Ectodermal cell (in vitro differentiated cells): ENCODE results near the gene ERC2.

ENCODE experiments used
- H3K27ac ChIP-seq: 2 replicates; pipeline ENCODE4 v1.7.0; 2013; ENCODE audit warnings: mild to moderate bottlenecking, low read depth, low read length; ENCODE audit not compliant: insufficient read depth, poor library complexity, severe bottlenecking
- H3K27me3 ChIP-seq: 2 replicates; pipeline ENCODE4 v1.7.0; 2013; ENCODE audit warnings: mild to moderate bottlenecking, low read length; ENCODE audit not compliant: insufficient read depth, control insufficient read depth, poor library complexity, severe bottlenecking
- H3K36me3 ChIP-seq: one replicate; pipeline ENCODE4 v1.7.0; 2013; ENCODE audit warnings: low read length; ENCODE audit not compliant: control insufficient read depth, insufficient read depth
- H3K4me1 ChIP-seq: one replicate; pipeline ENCODE4 v1.7.0; 2013; ENCODE audit warnings: low read length; ENCODE audit not compliant: control insufficient read depth, insufficient read depth
- H3K4me3 ChIP-seq: 2 replicates; pipeline ENCODE4 v1.7.0; 2013; ENCODE audit warnings: low read depth, low read length, control low read depth; ENCODE audit not compliant: insufficient read depth
- H3K9me3 ChIP-seq: 2 replicates; pipeline ENCODE4 v1.7.0; 2013; ENCODE audit warnings: mild to moderate bottlenecking, low read length, moderate library complexity; ENCODE audit not compliant: control insufficient read depth
- WGBS, 2 experiments: methylation state at CpG; one replicate each; pipeline ENCODE4 v1.1.7; 2013; ENCODE audit warnings: missing lambda C conversion rate in 2 of 2; 5-methylcytosine and 5-hydroxymethylcytosine counted together

ERC2 gene

GRCh38 chr3:55692295-55692956 lies 775.8 kb downstream of the ERC2 start:
- 87 to 90% methylated on average over 1 of the region's 1 CpG for WGBS, 2 experiments
- no peak overlapping the region for H3K27ac ChIP-seq
- no peaks in the 10 kb centered on the region for H3K9me3 ChIP-seq
- peaks cover 14% of the 10 kb centered on the region for H3K4me1 ChIP-seq
- no peaks in the 10 kb centered on the region for H3K27me3 ChIP-seq
- H3K36me3 ChIP-seq, result no peaks in the 10 kb centered on the region
- H3K4me3 ChIP-seq, result no peak overlapping the region

- Histone ChIP-seq H3K27me3 (no peaks in the 10 kb centered on the region), H3K36me3 (no peaks in the 10 kb centered on the region), H3K4me1 (peaks cover 14% of the 10 kb centered on the region), H3K9me3 (no peaks in the 10 kb centered on the region), H3K4me3 (no peak overlapping the region), H3K27ac (no peak overlapping the region)
- 63 to 86% methylated on average over 1 to 3 of the region's 4 CpGs for WGBS, 2 experiments
These were observed 777.1 kb downstream of the ERC2 start for GRCh38 chr3:55691141-55691540.

GRCh38 chr3:55690726-55691125 lies 777.5 kb downstream of the ERC2 start:
- 0% methylated on average over 3 of the region's 3 CpGs for WGBS, 2 experiments
- H3K36me3 ChIP-seq, result no peaks in the 10 kb centered on the region
- no peaks in the 10 kb centered on the region for H3K27me3 ChIP-seq
- H3K4me3 ChIP-seq, result no peak overlapping the region
- no peak overlapping the region for H3K27ac ChIP-seq
- H3K9me3 ChIP-seq, result no peaks in the 10 kb centered on the region
- H3K4me1 ChIP-seq, result peaks cover 14% of the 10 kb centered on the region

- no peak overlapping the region for H3K4me3 ChIP-seq
- no peaks in the 10 kb centered on the region for H3K36me3 ChIP-seq
- H3K9me3 ChIP-seq, result no peaks in the 10 kb centered on the region
- H3K4me1 ChIP-seq, result peaks cover 14% of the 10 kb centered on the region
- H3K27ac ChIP-seq, result peak overlapping the region; percentile 17
- 10 to 15% methylated on average over 3 of the region's 3 CpGs for WGBS, 2 experiments
- H3K27me3 ChIP-seq, result no peaks in the 10 kb centered on the region
These were observed 778.1 kb downstream of the ERC2 start for GRCh38 chr3:55690177-55690576.

- 94 to 98% methylated on average over 3 of the region's 3 CpGs for WGBS, 2 experiments
- no peak overlapping the region for H3K27ac ChIP-seq
- H3K9me3 ChIP-seq, result no peaks in the 10 kb centered on the region
- no peaks in the 10 kb centered on the region for H3K27me3 ChIP-seq
- H3K4me3 ChIP-seq, result no peak overlapping the region
- no peaks in the 10 kb centered on the region for H3K36me3 ChIP-seq
- H3K4me1 ChIP-seq, result peaks cover 14% of the 10 kb centered on the region
These were observed 780.1 kb downstream of the ERC2 start for GRCh38 chr3:55688154-55688553.

- H3K4me3 ChIP-seq, result no peak overlapping the region
- H3K9me3 ChIP-seq, result no peaks in the 10 kb centered on the region
- no peak overlapping the region for H3K27ac ChIP-seq
- no peaks in the 10 kb centered on the region for H3K36me3 ChIP-seq
- H3K27me3 ChIP-seq, result no peaks in the 10 kb centered on the region
- H3K4me1 ChIP-seq, result peaks cover 14% of the 10 kb centered on the region
- 88 to 91% methylated on average over 5 of the region's 5 CpGs for WGBS, 2 experiments
These were observed 780.7 kb downstream of the ERC2 start for GRCh38 chr3:55687526-55687925.

GRCh38 chr3:55686426-55687254 lies 781.6 kb downstream of the ERC2 start:
- Histone ChIP-seq H3K9me3 (no peaks in the 10 kb centered on the region), H3K36me3 (no peaks in the 10 kb centered on the region), H3K27me3 (no peaks in the 10 kb centered on the region), H3K4me3 (no peak overlapping the region), H3K4me1 (peaks cover 9% of the 10 kb centered on the region), H3K27ac (no peak overlapping the region)
- WGBS, 2 experiments, result 91 to 93% methylated on average over 11 of the region's 11 CpGs

- 94 to 97% methylated on average over 11 of the region's 12 CpGs for WGBS, 2 experiments
- Histone ChIP-seq H3K9me3 (no peaks in the 10 kb centered on the region), H3K27ac (no peak overlapping the region), H3K36me3 (no peaks in the 10 kb centered on the region), H3K4me1 (no peaks in the 10 kb centered on the region), H3K4me3 (no peak overlapping the region), H3K27me3 (no peaks in the 10 kb centered on the region)
These were observed 784.5 kb downstream of the ERC2 start for GRCh38 chr3:55683666-55684270.

- no peaks in the 10 kb centered on the region for H3K9me3 ChIP-seq
- H3K27ac ChIP-seq, result no peak overlapping the region
- H3K4me3 ChIP-seq, result no peak overlapping the region
- 92 to 93% methylated on average over 3 of the region's 3 CpGs for WGBS, 2 experiments
- H3K4me1 ChIP-seq, result no peaks in the 10 kb centered on the region
- no peaks in the 10 kb centered on the region for H3K36me3 ChIP-seq
- no peaks in the 10 kb centered on the region for H3K27me3 ChIP-seq
These were observed 785.8 kb downstream of the ERC2 start for GRCh38 chr3:55682461-55682860.

GRCh38 chr3:55678546-55679216 lies 789.6 kb downstream of the ERC2 start:
- 91 to 94% methylated on average over 5 of the region's 5 CpGs for WGBS, 2 experiments

More at GRCh38 chr3:55678546-55679216, 789.6 kb downstream of the ERC2 start:
- no peaks in the 10 kb centered on the region for H3K4me1 ChIP-seq
- no peaks in the 10 kb centered on the region for H3K9me3 ChIP-seq
- H3K36me3 ChIP-seq, result no peaks in the 10 kb centered on the region
- no peaks in the 10 kb centered on the region for H3K27me3 ChIP-seq
- no peak overlapping the region for H3K27ac ChIP-seq
- no peak overlapping the region for H3K4me3 ChIP-seq
